ENCODE measurements around the gene RGS16.

RGS16 gene

DNA sequence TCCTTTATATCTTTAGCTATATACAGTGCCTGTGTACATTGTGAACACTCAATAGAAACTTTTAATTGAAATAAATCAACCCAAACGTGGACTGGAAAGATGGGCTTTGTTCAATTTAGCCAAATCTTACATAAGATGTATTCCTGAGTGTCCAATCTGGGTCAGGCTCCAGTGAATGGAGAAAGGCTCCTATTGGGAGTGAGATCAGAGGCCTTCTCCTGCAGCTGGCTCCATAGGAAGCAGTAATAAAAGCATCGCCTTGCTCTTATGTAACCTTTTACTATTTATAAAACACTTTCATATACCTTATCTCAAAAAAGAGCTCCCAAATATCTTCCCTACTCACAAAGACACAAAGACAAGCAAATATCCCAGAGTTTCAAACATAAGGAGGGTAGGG is 24.9 kb upstream of the RGS16 start:
- Histone ChIP-seq H3K27ac (ENCODE audit: low read depth, low read length) (no peak overlapping the region), H3K36me3 (ENCODE audit: control insufficient read depth, insufficient read depth, low read length) (no peaks in the 10 kb centered on the region), H3K9ac (ENCODE audit: low read depth, low read length) (no peak overlapping the region), H3K9me3 (ENCODE audit: control insufficient read depth, insufficient read depth, low read length) (no peaks in the 10 kb centered on the region), H3K4me1 (ENCODE audit: control insufficient read depth, insufficient read depth, low read length) (peaks cover 44% of the 10 kb centered on the region), H3K4me3 (ENCODE audit: low read depth, low read length) (no peak overlapping the region), H3K27me3 (ENCODE audit: control insufficient read depth, insufficient read depth, low read length) (no peaks in the 10 kb centered on the region)

DNA sequence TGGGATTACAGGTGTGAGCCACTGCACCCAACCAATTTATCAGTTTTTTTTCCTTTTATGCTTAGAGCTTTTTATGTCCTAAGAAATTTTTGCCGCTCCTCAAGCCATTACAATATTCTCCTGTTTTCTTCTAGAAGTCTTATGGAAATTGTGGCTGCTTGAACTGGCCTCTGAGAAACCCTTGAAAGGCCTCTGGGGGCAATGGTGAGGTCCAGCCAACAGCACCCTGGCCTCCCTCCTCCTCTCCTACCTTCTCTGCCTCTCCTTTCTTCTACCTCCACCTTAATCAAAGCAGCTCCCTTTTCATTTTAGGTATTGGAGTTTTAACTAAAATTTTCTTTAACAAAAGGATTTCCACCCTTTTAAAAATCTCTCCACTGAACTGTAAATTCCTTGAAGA is 24.5 kb upstream of the RGS16 start:
- H3K9ac ChIP-seq (ENCODE audit: low read depth, low read length), result no peak overlapping the region
- H3K27me3 ChIP-seq (ENCODE audit: control insufficient read depth, insufficient read depth, low read length), result no peaks in the 10 kb centered on the region
- H3K4me1 ChIP-seq (ENCODE audit: control insufficient read depth, insufficient read depth, low read length), result peaks cover 39% of the 10 kb centered on the region
- H3K9me3 ChIP-seq (ENCODE audit: control insufficient read depth, insufficient read depth, low read length), result no peaks in the 10 kb centered on the region
- no peak overlapping the region for H3K27ac ChIP-seq (ENCODE audit: low read depth, low read length)
- H3K36me3 ChIP-seq (ENCODE audit: control insufficient read depth, insufficient read depth, low read length), result no peaks in the 10 kb centered on the region
- no peak overlapping the region for H3K4me3 ChIP-seq (ENCODE audit: low read depth, low read length)

DNA sequence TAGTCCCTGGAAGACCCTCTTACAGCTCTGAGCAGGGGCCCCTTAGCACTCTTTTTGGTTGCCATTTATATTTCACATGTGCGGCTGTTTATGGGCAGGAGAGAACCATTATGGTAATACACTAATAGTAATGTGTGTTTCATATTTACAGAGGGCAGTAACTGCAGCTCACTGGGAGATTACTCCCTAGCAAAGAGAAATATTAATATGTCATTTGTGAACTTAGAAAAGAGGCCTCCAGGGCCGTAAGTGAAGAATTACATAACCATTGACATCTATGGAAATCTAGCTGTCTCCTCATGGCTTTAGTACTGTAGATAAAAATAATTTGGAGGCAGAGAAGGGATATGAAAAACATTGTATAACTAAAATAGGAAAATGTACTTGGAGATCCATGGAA is 23.4 kb upstream of the RGS16 start:
- Histone ChIP-seq H3K9me3 (ENCODE audit: control insufficient read depth, insufficient read depth, low read length) (no peaks in the 10 kb centered on the region), H3K4me1 (ENCODE audit: control insufficient read depth, insufficient read depth, low read length) (peaks cover 32% of the 10 kb centered on the region), H3K27me3 (ENCODE audit: control insufficient read depth, insufficient read depth, low read length) (no peaks in the 10 kb centered on the region), H3K36me3 (ENCODE audit: control insufficient read depth, insufficient read depth, low read length) (no peaks in the 10 kb centered on the region), H3K27ac (ENCODE audit: low read depth, low read length) (no peak overlapping the region), H3K4me3 (ENCODE audit: low read depth, low read length) (no peak overlapping the region), H3K9ac (ENCODE audit: low read depth, low read length) (no peak overlapping the region)

DNA sequence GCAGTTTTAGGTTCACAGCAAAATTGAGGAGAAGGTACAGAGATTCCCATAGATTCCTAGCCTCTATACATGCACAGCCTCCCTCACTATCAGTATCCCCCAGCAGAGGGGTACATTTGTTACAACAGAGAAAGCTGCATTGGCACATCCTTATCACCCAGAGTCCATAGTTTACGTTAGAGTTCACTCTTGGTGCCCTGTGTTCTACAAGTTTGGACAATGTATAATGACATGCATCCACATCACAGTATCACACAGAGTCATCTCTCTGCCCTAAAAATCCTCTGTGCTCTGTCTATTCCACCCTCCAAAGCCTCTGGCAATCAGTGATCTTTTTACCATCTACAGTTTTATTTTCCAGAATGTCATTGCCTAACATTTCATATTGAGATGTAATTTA is 22.3 kb upstream of the RGS16 start:
- Histone ChIP-seq H3K36me3 (ENCODE audit: control insufficient read depth, insufficient read depth, low read length) (no peaks in the 10 kb centered on the region), H3K4me1 (ENCODE audit: control insufficient read depth, insufficient read depth, low read length) (peaks cover 32% of the 10 kb centered on the region), H3K27me3 (ENCODE audit: control insufficient read depth, insufficient read depth, low read length) (no peaks in the 10 kb centered on the region), H3K9me3 (ENCODE audit: control insufficient read depth, insufficient read depth, low read length) (no peaks in the 10 kb centered on the region), H3K4me3 (ENCODE audit: low read depth, low read length) (no peak overlapping the region), H3K27ac (ENCODE audit: low read depth, low read length) (no peak overlapping the region), H3K9ac (ENCODE audit: low read depth, low read length) (no peak overlapping the region)

DNA sequence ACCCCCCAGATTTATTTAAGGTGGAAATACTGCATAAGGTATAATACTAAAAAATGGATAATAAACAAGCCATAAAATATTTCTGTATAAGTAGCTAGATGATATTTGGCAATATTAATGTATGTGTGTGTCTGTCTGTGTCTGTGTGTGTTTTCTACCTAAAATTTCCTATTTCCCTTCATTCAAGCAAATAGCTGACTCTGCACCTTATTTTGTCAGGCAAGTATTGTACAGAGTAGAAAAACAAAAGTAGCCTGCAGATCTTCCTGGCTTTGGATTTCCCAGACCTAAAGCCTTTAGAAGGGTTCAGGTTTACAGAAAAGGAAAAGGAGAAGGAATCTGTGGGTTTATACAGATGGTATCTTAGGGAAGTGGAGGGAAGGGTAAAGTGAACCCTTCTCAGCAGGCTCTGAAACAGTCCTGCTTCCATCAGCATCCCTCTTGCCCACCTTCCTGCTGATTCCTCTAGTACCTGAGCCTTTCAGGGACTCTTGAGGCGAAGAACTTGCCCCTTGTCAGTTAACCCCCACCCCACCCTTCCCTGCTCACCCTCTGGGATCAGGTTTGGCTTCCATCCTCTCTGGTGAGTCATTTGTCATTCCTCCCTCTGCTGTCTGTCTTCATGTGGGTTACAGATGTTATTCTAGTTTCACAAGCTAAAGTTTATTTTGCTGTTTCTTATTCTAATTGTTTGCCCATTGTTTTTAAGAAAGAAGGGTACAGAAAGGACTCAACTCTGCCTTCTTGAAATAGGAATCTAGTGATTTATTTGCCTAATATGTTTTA is 21.7 kb upstream of the RGS16 start:
- H3K9ac ChIP-seq (ENCODE audit: low read depth, low read length), result no peak overlapping the region
- H3K4me3 ChIP-seq (ENCODE audit: low read depth, low read length), result no peak overlapping the region
- no peaks in the 10 kb centered on the region for H3K27me3 ChIP-seq (ENCODE audit: control insufficient read depth, insufficient read depth, low read length)
- H3K9me3 ChIP-seq (ENCODE audit: control insufficient read depth, insufficient read depth, low read length), result no peaks in the 10 kb centered on the region
- peaks cover 29% of the 10 kb centered on the region for H3K4me1 ChIP-seq (ENCODE audit: control insufficient read depth, insufficient read depth, low read length)
- H3K36me3 ChIP-seq (ENCODE audit: control insufficient read depth, insufficient read depth, low read length), result no peaks in the 10 kb centered on the region
- no peak overlapping the region for H3K27ac ChIP-seq (ENCODE audit: low read depth, low read length)

DNA sequence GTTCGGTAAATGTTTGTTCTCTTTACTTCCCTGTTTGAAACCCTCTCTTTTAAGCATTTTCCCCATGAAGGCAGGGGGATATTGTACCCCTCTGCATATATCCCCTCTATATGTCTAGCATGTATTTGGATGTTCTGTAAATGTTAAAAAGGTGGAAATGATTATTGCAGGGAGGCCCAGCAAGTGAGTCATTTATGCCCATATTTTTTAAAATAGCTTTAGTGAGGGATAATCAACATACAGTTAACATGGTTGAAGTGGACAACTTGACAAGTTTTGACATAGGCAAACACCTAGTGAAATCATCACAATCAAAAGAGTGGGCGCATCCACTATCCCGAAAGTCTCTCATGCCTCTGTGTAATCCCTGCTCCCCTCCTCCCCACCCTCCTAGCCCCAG is 20.8 kb upstream of the RGS16 start:
- Histone ChIP-seq H3K4me1 (ENCODE audit: control insufficient read depth, insufficient read depth, low read length) (peaks cover 20% of the 10 kb centered on the region), H3K27ac (ENCODE audit: low read depth, low read length) (no peak overlapping the region), H3K4me3 (ENCODE audit: low read depth, low read length) (no peak overlapping the region), H3K9ac (ENCODE audit: low read depth, low read length) (no peak overlapping the region), H3K27me3 (ENCODE audit: control insufficient read depth, insufficient read depth, low read length) (no peaks in the 10 kb centered on the region), H3K9me3 (ENCODE audit: control insufficient read depth, insufficient read depth, low read length) (no peaks in the 10 kb centered on the region), H3K36me3 (ENCODE audit: control insufficient read depth, insufficient read depth, low read length) (no peaks in the 10 kb centered on the region)

DNA sequence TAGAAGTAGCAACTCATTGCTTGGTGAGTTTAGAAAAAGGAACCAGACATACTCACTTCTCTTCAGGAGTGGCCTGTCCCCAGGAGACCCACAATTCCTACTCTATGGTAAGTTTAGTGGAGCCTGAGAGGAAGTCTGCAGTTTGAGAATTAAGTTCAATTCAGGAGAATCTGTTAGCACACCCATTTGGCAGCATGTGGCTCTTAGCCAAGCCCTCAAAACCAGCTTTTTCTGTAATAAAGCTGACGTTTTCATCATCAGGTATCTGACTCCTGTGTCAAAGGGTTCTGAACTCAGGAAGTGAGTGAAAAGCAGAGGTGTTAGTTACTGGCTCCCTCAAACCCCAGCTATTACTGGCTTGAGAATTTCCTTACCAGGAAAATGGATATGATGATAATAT is 20.4 kb upstream of the RGS16 start:
- peaks cover 15% of the 10 kb centered on the region for H3K4me1 ChIP-seq (ENCODE audit: control insufficient read depth, insufficient read depth, low read length)
- H3K27ac ChIP-seq (ENCODE audit: low read depth, low read length), result no peak overlapping the region
- H3K4me3 ChIP-seq (ENCODE audit: low read depth, low read length), result no peak overlapping the region
- no peaks in the 10 kb centered on the region for H3K27me3 ChIP-seq (ENCODE audit: control insufficient read depth, insufficient read depth, low read length)
- no peaks in the 10 kb centered on the region for H3K9me3 ChIP-seq (ENCODE audit: control insufficient read depth, insufficient read depth, low read length)
- no peak overlapping the region for H3K9ac ChIP-seq (ENCODE audit: low read depth, low read length)
- no peaks in the 10 kb centered on the region for H3K36me3 ChIP-seq (ENCODE audit: control insufficient read depth, insufficient read depth, low read length)

DNA sequence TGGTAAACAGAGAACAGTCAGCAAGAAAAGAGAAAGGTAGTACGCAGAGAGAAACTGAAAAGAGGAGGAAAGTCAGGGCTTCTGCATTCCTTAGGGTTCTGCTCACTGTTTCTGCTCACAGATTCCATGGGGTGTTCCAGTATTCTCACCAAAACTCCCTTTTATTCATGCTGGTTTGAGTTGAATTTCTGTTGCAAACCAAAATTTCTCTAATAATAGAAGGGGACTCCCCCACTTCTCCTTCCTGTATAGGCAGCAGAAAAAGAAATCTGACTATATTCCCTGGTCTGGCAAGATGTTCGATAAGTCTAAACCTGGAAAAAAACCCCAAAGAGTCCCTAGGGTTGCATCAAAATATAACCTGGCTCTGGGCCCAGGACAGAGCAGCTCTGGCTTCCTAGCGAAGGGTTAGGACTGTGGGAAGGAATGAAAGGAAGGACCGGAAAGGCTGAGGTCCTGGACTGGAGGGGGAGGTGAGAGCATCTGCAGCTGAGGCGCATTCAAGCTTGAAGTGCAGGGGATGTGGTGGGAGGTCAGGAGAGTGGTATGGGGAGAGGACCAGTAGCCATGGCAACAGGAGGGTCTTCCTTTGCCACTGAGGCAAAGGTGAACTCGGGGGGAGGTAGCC is 18.8 kb upstream of the RGS16 start:
- H3K4me3 ChIP-seq (ENCODE audit: low read depth, low read length), result no peak overlapping the region
- no peak overlapping the region for H3K9ac ChIP-seq (ENCODE audit: low read depth, low read length)

DNA sequence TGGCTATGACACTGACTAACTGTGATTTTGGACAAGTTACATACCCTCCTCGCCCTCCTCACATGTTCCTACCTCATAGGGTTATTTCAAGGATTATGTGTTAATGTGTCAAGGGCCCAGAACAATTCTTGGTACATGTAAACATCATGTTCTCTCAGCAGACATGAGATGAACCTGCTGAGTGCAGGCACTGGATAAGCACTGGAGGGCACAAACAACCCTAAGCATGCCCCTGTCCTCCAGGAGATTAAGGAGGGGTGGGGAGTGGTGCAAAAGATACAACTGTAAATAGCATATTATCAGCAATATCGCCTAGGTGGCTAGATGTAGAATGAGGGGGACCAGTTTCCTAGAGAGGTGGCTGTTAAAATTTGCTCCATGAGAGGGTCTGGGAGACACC is 17.7 kb upstream of the RGS16 start:
- peaks cover 30% of the 10 kb centered on the region for H3K4me1 ChIP-seq (ENCODE audit: control insufficient read depth, insufficient read depth, low read length)
- H3K4me3 ChIP-seq (ENCODE audit: low read depth, low read length), result no peak overlapping the region

More for the DNA sequence above, 18.8 kb upstream of the RGS16 start:
- peaks cover 10% of the 10 kb centered on the region; the same call in 1 of the 2 replicates for H3K27me3 ChIP-seq (ENCODE audit: control insufficient read depth, insufficient read depth, low read length)
- peaks cover 19% of the 10 kb centered on the region for H3K4me1 ChIP-seq (ENCODE audit: control insufficient read depth, insufficient read depth, low read length)
- no peak overlapping the region for H3K27ac ChIP-seq (ENCODE audit: low read depth, low read length)
- no peaks in the 10 kb centered on the region for H3K36me3 ChIP-seq (ENCODE audit: control insufficient read depth, insufficient read depth, low read length)
- no peaks in the 10 kb centered on the region for H3K9me3 ChIP-seq (ENCODE audit: control insufficient read depth, insufficient read depth, low read length)

DNA sequence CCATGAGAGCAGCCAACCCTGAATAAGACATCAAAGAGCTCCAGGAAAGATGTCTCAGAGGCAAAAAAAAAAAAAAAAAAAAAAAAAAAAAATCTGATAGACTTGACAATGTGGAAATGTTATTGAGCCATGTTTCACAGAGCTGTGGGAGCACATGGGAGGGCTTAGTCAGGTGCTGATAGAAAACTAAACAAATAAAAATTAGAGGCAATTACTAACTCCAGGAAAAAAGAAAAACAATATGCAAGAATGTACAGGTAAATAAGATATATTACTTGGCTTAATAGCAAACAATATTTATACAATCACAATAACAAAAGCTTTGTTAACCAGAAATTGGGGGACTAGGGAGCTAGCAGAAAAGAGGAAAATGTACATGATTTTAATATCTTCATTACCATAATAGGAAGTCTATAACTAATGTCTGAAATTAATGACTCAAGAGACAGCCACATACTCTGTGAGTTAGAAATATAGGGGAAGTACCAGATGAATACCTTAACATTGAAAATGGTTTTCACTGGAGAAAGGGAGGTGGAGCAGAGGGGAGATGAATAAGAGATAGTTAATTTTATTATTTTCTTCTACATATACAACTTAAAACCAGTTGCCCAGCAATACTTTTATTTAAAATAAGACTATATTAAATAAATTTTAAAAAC is 16.9 kb upstream of the RGS16 start:
- no peaks in the 10 kb centered on the region for H3K36me3 ChIP-seq (ENCODE audit: control insufficient read depth, insufficient read depth, low read length)
- peaks cover 27% of the 10 kb centered on the region for H3K27me3 ChIP-seq (ENCODE audit: control insufficient read depth, insufficient read depth, low read length)
- H3K4me3 ChIP-seq (ENCODE audit: low read depth, low read length), result no peak overlapping the region
- peaks cover 31% of the 10 kb centered on the region for H3K4me1 ChIP-seq (ENCODE audit: control insufficient read depth, insufficient read depth, low read length)
- H3K27ac ChIP-seq (ENCODE audit: low read depth, low read length), result no peak overlapping the region
- no peaks in the 10 kb centered on the region for H3K9me3 ChIP-seq (ENCODE audit: control insufficient read depth, insufficient read depth, low read length)
- H3K9ac ChIP-seq (ENCODE audit: low read depth, low read length), result no peak overlapping the region

More for the DNA sequence above, 17.7 kb upstream of the RGS16 start:
- Histone ChIP-seq H3K9me3 (ENCODE audit: control insufficient read depth, insufficient read depth, low read length) (no peaks in the 10 kb centered on the region), H3K27me3 (ENCODE audit: control insufficient read depth, insufficient read depth, low read length) (peaks cover 21% of the 10 kb centered on the region), H3K27ac (ENCODE audit: low read depth, low read length) (no peak overlapping the region), H3K36me3 (ENCODE audit: control insufficient read depth, insufficient read depth, low read length) (no peaks in the 10 kb centered on the region), H3K9ac (ENCODE audit: low read depth, low read length) (no peak overlapping the region)

DNA sequence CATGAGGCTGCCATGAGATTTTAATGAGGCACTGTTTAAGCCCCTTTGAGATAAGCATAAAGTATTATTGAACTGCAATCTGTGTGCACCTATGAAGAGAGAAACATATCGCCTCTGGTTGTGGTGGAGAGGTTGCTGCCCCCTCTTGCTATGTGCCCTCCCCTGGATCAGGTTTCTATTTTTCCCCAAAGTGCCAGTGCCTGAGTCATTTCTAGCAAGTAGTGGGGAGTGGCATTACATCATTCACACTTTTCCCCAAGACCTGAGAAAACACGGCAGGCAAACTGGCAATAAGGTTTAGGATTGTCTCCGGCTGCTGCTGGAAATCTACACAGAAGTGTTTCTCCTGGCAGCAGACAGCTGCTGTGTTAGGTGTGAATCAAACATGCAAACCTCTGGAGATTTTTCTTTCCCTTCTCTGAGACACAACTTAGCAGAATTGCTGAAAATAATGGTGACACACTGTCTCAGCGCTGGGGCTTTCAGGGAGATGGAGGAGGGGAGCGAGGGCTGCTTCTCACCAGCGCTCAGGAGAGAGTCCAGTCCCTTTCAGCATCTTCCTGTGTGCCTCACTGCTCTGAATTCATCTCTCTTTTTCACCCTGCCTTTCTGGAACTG is 13.7 kb upstream of the RGS16 start:
- Histone ChIP-seq H3K9me3 (ENCODE audit: control insufficient read depth, insufficient read depth, low read length) (no peaks in the 10 kb centered on the region), H3K36me3 (ENCODE audit: control insufficient read depth, insufficient read depth, low read length) (no peaks in the 10 kb centered on the region), H3K27me3 (ENCODE audit: control insufficient read depth, insufficient read depth, low read length) (peaks cover 58% of the 10 kb centered on the region), H3K4me1 (ENCODE audit: control insufficient read depth, insufficient read depth, low read length) (peaks cover 50% of the 10 kb centered on the region), H3K4me3 (ENCODE audit: low read depth, low read length) (no peak overlapping the region), H3K9ac (ENCODE audit: low read depth, low read length) (no peak overlapping the region), H3K27ac (ENCODE audit: low read depth, low read length) (peak overlapping the region; percentile 30)
